COLO668 (cell line): ENCODE measurements around the gene STON1.
"Not testable (repeated sequence)": the region's sequence is repeated elsewhere in the genome, so short reads cannot be mapped to it uniquely, and the experiment has no call there.

Experiments used
- DNase-seq: peaks from one replicate; lab custom pipeline; 2025; ENCODE audit not compliant: unreplicated experiment; lab: John Stamatoyannopoulos, UW

The STON1 gene

DNA sequence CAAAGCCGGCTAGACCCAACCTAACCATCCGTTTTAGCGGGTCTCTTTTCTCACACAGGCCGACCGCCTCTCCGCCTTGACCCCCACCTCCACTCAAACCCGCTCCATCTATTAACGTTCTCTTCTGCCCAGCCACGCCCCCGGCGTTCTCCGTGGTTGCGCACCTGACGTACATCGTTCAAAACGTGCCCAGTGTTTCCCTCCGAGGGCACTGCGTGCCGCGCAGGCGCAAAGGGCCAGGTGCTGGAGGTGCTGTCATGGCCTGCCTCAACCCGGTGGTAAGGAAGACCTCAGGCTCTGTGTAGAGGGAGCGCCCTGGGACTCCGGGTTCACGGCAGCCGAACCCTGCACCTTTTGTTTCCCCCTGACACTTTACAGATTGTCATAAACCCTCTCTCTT is 87.7 kb downstream of the STON1 start, which contains the start of gene GTF2A1L:
TSS of gene GTF2A1L (plus strand) at position 239 of the 400 bp plus-strand sequence. CDS start at position 258, 19 bp downstream.
- no peak for DNase-seq

DNA sequence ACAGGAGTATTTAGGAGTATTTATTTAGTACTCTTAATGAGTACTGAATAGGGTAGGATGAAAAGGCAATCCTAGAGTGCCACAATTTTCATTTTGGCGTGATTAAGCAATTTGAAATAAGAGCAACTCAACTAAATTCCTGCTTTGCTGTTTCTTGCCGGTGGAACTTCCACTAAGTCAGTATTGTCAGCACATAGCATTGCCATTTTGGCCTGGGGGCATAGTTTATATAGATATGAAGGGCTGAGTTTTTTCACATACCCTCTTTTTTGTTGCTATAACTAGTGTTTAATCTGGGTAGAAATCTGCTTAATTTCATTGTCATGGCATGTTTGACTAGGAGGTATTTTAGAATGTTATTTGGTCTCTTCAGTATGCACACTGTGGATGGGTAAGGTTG is 89.6 kb downstream of the STON1 start:
- DNase-seq, result no peak

GRCh38 chr2:48620604-48621003 is 90.7 kb downstream of the STON1 start:
- DNase-seq, result no peak

DNA sequence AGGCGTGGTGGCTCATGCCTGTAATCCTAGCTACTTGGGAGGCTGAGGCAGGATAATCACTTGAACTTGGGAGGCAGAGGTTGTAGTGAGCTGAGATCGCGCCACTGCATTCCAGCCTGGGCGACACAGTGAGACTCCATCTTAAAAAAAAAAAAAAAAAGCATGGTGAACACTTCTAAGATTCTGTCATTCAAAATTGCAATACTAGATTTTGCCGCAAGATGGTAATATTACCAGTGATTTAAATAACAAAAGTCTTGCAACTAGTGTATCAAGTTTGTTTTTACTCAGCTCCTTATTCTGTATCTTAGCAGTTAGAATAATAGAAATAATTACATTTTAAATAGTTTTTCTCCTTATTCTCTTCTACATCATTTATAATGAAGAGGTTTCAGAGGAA is 92.7 kb downstream of the STON1 start:
- not testable (repeated sequence) for DNase-seq

- DNase-seq, result no peak
Measured at GRCh38 chr2:48624696-48625095, 94.7 kb downstream of the STON1 start.

DNA sequence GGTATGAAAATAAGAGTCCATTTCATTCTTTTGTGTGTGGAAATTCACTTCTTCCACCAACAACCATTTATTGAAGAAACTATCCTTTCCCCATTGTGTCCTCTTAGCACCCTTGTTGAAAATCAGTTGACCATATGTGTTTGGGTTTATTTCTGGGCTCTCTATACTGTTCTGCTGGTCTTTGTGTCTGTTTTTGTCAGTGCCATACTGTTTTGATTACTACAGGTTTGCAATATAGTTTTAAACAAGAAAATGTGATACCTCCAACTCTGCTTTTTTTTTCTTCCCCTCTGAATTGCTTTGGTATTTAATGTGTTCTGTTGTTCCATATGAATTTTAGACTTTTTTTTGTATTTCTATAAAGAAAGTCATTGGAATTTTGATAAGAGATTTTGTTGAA is 96.1 kb downstream of the STON1 start:
- DNase-seq, result no peak

GRCh38 chr2:48633143-48633542 is 103.2 kb downstream of the STON1 start:
- no peak for DNase-seq

GRCh38 chr2:48635786-48636185 is 105.8 kb downstream of the STON1 start:
- no peak for DNase-seq

- DNase-seq, result no peak
Measured at GRCh38 chr2:48638261-48638660, 108.3 kb downstream of the STON1 start.
